GM19328 (cell line): ENCODE data around the gene LRP2.

Experiments
- ATAC-seq: cut with Tn5 transposase; IDR thresholded peaks from one replicate; pipeline ENCODE4 v1.9.1; 2021; ENCODE audit warnings: mild to moderate bottlenecking, moderate library complexity; ENCODE audit not compliant: unreplicated experiment

LRP2 gene

DNA sequence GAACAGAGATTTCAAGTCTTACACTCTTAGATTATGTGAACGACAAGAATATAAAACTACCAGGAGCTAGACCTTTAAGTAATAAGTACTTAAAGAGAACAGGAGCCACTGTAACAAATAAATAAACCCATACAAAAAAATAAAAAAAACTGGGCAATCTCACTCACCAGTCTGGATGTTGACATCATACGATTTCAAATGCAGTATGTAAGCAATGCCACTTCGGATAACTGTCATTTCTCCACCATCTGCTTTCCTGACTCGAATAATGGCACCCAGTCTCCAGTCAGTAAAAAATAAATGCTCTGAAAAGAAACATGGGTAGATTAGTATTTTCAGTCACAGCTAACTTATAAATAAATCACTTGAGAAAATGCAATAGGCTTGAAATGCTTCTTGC, 115.1 kb downstream of the LRP2 start:
- no peak for ATAC-seq

DNA sequence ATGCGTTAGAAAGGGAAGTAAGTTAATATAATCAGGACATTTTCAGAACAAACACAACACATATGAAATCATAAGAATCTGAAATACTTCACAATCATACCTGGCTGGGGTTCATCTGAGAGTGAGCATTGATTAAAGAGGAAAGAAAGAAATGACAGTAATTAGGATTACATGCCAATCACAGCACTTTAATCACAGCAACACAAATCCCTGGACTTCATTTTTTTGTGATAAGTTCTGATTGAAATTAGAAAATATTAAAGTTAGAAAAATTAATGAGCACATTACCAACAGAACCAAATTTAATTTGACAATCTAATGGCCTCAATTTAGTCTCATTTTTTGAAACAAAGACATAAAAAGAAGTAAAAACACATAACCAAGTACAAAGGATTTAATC, 121.9 kb downstream of the LRP2 start:
- ATAC-seq: no peak

DNA sequence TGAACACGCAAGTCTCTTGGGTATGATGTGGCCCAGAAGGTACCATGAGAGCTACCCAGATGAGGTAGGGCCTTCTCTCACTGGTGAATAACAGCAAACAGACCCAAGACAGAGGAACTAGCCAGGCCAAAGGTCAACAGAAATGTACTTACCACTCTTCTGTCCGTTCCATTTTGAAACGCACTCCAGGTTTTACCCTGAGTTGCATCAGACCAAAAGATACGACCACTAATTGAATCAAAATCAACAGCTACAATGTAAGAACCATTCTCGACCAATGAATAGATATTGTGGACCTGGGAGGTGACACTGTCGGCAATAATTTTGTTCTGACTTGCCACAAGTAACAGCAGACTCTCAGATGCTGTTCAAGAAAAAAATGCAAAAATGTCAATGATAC, 124.4 kb downstream of the LRP2 start:
- no peak for ATAC-seq

DNA sequence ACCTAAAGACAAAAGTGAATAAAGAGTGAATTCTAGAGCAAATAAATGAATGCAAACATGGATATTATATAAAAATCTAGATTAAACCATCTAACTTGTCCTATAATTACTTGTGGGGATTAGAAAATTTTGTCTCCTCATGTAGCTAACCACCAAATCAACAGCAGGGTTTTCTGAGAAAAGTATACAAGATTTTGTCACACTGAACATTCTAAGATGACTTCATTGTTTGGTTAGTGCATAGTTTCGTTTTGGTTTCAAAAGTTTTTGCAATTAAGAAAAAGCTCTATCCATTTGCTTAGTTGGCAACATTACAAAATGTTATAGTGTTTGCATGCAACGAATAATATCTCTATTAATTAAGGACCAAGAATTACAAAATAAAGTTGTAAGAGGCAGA, 125.0 kb downstream of the LRP2 start:
- no peak for ATAC-seq

DNA sequence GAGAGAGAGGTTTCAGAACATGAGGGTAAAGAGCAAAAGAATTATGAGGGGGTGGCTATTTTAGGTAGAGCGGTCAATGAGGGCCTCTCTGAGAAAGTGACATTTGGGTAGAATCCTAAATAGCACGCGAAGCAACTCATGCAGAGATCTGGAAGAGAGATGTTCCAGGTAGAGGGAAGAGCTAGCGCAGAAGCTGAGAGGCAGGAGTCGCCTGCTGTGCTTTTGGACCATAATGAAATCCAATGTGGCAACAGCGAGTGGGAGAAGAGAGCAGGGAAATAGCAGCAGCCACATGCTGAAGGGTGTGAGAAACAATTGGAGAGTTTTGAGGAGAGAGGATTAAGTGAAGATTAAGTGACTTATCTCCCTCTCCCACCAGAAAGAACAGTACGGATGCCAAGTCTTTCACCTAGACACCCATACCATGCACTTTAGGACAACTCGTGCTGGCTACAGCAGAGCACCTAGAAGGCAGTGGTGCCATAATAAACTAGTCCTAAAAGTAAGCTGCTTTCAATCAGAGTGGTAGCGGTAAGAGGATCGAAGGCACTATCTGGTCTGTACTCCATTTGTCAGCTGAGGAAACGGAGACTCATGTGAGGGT, 129.7 kb downstream of the LRP2 start:
- no peak for ATAC-seq

DNA sequence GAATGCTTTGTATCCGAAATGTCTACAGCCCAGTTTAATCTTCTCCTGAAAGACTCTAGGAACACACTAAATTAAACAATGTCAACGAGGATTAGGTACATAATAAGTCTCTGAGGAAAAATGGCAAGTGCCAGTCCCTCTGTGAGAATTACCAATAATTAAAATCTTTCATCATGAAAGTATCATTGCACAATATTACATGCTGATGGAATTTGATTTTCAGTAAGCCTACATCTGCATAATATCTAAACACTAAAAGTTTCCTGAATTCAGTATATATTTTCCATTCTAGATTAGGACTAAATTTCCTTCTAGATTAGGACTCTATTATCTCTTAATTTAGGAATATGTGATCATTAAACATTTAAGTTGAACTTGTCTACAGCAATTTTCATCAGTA, 132.1 kb downstream of the LRP2 start:
- no peak for ATAC-seq

DNA sequence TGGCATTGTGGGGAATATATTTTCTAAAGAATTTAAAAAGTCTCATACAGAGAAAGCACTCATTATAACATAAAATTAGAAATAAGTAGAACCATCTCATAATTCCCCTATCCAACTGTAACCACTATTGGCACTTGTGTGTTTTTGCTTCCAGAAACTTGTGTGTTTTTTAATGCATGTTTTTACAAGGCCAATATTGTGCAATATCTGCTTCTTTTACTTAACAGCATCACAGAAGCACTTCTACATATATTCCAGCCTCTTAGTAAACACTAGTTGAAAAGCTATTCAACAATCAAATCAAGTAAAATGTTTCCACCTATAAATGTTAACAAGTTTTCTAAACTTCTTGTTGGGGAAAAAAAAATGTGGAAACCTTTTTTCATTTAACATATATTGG, 132.7 kb downstream of the LRP2 start:
- ATAC-seq: no peak

DNA sequence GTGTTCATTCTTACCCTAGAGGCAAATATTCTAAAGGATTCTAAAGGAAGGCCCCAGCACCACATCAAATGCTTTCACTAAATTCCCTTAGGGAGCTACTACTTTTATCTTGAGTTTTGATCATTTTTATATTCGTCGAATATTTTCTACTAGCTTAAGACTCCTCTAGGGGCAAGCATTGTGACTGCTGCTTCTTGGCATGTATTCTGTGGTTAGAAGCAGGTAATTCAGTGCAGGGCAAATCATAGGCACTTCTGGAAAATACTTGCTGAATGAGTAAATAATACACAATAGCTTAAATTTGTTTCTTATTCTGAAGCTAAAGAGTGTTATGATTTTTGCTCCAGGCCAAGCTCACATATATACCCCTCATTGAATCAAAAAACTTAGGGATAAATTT, 136.4 kb downstream of the LRP2 start:
- no peak for ATAC-seq

DNA sequence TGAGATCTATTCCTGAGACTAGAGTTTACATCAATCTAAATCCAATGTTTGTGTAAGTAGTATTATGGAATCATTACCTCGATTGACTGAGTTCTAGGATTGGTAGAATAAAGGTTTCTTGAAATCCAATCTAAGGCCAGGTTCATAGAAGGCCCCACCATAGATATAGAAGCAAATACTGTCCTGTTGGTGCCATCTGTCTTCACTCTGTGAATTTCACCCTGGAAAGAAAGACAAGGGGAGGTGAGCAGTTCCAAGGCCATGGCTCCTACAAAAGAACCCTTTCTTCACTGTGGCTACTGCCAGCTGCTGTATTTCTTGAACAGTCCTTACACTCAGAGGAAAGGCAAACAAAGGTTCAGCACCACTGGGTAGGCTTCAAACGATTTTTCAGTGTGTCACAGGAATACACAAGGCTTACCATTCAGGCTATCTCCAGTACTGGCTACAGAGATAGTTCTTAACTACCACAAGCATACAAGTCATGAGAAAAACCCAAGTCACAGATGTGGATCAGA, 137.0 kb downstream of the LRP2 start:
- ATAC-seq: no peak

DNA sequence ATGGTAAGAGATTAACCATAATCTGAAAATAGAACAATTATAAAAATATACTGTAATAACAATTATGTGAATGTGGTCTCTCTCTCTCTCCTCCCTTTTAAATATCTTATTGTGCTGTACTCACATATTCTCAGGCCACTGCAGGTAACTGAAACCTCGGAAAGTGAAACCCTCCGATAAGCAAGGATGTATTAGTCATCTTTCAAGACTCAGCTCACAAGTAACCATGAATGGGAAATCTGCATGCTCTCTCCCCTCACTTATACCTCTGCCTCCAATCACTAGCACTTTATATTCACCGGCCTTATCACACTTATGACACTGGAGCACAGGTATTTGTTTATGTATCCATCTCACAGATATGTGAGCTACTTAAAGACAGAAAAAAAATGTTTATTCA, 139.7 kb downstream of the LRP2 start:
- ATAC-seq: no peak

DNA sequence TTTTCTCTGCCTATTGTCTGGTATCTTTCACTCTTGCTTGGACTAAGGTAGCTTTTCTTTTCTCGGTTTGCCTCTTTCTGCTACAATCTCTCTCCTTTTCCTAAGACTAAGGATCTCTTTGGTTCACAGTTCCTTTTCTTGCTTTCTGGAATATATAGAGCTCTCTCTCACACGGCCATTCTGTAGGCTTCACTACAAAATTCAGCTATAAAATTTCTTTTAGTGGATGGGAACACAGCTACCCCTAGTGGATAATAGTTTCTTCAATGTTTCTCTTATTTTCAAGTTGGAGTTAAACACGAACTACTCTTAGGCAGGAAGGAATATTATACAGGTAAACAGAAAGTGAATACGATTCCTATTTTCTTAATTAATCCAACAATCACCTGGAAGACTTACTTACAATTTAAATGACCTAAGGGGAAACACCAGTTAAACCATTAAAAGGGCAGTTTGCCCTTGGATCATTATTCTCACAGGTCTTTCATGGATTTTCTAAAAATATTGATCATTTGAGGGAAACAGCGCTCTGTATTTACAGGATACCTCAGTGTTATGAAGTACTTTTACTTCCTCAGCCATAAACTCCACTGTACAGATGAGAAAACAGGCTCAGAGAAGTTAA, 140.5 kb downstream of the LRP2 start:
- no peak for ATAC-seq

DNA sequence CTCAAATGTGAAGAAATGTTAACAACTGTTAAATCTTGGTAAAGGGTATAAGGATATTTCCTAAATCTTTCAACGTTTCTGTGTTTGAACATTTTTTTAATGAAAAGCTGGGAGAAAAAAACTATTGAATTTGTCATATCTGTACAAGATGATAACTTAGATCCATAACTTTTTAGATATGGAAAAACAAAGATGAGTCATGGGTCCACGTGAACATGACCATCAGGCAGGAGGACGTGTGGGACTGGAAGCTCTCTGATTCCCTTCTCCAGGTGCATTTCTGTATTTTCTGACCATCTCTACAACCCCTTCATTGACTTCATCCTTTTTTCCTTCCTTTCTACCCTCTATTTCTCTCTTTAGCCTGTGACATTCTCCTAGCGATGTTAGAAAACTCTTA, 151.4 kb downstream of the LRP2 start:
- no peak for ATAC-seq

DNA sequence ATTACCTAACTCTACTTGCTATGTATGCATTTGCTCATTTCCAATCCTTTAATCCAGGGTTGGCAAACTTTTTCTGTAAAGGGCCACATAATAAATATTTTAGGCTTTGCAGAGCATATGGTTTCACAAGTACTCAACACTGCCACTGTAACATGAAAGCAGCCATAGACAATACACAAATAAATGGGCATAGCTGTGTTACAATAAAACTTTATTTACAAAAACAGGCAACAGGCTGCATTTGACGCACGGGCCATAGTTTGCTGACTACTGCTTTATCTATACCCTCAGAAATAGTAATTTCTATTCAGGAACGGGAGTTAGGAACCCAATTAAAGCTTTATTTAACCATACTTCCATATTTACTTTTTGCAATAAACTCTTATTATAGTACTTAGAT, 154.3 kb downstream of the LRP2 start:
- no peak for ATAC-seq

DNA sequence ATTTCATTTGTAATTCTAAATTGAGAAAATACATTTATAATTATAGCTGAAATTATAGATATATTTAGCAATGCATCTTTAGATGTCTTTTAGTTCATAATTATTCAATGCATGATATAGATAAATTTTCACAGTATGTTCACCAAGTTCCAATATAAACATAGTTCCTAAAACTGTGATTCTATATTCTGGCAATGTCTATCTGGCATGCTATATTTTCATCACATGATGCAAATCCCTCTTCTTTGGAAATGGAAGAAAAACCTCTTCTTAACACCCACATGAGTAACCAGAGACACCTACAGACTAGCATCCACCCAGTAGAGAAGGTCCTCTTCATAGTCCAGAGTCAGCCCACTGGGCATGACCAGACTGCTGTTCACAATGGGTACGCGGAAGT, 157.2 kb downstream of the LRP2 start:
- ATAC-seq: no peak

DNA sequence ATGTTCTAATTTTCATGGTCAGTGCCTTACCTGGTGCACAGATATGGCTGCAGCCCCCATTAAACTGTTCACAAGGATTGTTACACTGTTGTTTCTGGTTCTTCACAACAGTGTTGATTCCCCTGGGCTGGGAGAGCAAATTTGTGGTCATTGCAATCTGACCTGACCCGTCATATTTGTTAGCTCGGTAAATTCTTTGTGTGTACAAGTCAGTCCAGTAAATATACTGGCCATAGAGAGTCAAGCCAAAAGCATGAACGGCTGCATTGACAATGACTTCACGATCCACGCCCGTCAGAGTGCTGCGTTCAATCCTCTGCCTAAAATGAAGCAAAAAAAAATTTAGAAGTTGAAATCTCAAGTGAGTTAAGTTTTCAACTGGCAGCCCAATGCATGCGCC, 158.4 kb downstream of the LRP2 start:
- ATAC-seq: no peak

DNA sequence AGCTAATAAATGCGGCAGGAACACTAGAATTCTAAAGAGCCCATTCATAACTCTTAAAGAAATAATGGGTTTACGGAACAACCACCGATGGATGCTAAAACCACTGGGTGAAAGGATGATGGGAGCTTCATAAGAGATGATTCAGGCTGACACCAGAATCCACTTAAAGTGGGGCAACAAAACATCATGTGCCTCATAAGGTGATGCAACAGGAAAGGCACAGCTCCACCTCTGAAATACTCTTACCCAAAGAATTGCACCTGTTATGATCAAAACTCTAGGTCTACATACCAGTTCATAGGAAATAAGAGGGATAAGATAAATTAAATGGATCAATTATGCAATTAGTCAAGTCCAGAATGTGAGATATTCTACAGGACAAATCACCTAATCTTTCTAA, 161.6 kb downstream of the LRP2 start:
- ATAC-seq: no peak

DNA sequence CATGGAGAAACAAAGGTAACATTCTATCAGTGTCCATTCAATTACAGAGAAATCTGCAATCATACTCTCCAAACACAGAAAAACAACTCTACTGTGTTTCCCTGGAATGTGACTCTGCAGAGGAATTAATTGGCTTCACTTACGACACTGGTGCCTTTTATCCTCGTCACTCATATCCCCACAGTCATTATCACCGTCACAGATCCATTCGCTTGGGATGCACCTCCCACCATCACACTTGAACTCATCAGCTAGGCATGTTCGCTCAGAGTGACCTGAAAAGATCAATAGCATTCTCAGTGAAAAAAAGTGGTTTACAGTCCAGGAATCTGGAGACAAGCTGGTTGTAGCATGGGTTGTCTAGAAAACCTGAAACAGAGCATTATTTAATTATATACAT, 168.7 kb downstream of the LRP2 start:
- no peak for ATAC-seq

DNA sequence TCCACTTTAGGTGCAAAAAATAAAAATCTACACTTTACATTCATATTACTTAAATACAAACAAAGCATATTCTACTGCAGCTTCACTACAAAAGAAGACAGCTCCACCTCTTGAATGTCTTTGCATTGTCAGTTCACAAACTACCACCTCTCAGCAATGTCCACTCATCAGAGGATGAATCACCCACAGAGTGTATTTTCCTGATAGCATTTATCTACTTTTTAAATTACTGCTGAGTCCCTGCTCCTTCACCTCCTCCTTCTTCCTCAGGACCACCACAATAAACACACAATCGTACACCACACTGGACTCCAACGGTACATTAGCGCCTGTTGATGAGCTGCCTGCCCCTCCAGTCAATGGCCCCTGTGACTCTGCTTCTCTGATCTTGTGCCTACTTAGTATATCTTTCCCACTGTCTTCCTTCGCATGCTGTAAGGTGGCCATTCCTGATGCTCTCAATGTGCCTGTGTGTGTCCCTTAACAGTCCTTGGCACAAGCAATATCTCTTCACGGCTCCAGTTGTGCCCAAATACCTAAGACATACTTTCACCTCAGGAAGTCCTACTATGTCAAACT, 172.0 kb downstream of the LRP2 start:
- ATAC-seq: no peak

DNA sequence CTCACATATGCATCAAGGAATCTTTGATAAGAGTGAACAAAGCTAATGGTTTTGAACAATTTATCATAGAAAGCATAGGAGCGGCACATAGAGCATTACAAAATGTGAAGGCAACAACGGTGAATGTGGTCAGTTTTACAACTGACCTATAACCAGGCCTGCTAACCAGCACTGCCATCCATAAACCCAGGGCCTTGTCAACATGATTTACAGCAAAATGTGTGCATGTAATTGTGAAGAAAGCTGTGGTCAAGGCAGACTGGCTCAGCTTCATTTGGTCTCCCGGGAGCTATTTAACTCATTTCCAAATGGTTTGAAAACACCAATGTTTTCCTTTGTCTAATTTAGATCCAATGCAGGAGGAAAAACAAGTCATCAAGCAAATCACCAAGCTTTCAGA, 173.2 kb downstream of the LRP2 start:
- no peak for ATAC-seq

DNA sequence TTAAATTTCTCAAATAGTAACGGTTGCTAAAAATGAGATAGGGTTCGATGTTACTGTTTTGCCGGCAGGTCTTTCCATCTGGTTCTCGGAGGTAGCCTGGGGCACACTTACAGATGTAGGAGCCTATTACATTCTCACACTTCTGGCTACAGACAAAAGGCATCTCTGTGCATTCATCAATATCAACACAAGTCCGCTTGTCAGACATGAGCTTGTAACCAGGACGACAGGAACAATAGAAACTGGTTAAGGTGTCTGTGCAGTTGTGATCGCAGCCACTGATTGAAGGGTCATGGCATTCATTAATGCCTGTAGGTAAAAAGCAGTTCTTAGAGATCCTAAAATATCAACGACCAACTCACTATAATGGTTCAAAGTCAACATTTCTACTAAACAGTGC, 176.6 kb downstream of the LRP2 start:
- no peak for ATAC-seq

DNA sequence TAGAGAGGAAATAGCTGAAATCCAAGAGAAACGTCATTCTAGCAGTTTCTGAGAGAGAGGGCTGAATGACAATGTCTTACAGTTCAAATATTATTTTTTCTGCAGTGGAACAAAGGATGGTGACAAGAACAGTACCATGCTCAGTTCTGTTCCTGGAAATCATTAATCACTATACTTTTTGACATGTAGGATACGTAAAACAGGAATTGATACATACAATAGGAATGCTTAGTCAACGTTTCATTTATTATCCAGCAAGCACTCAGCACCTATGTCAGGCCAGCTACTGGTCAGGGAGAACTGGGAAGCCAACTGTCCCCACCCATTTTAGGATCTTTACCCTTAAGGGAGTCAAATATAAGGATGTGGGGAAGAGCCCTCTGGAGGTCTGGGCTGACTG, 178.3 kb downstream of the LRP2 start:
- no peak for ATAC-seq

DNA sequence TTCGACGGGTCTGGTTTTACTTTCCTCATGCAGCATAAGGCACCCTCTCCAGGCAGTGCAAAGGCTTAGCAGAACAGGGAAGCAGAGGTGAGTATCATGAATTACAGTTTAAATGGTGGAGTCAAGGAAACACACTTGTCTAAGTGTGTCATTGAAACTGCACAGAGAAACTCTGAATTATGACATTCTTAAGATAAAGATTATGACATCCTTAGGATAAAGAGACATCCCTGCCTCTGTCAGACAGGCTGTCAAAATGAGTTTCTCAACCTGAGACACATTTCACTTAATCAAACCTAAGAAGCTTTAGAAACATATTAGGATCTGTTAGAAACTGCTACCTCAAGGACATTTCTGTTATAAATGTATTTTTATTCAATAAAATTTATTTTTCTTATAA, 179.8 kb downstream of the LRP2 start:
- ATAC-seq: no peak
